ENCODE results near the gene SART3. TPM values are rescaled to one million over a fixed set of nuclear protein-coding genes. Genes with fewer than 3 reads are reported as not detected.

The SART3 gene
- total and polyA plus RNA-seq, 2 of the 8 experiments (the other 6 are each of a cell fraction or from before 2014, with no cell fraction given): 16.0 to 103 TPM

DNA sequence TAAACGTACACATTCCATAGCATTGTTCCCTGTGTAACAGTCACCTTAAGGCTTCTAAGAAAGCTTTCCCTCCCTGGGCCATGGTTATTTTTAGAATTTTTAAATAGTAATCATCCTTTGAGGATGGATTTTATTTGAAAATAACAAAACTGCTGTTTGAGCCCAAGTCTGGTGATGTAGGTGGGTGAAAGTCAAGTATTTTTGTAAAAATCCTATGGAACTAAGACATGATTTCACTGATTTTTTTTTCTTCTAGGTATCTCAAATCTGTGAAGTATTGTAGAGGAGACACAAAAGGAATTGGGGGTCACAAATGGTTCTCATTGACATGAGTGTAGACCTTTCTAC is 2.8 kb upstream of the SART3 start (continued):
- TF ChIP-seq FOSL1 (IDR thresholded peaks at IDR 0.05; ENCODE audit: insufficient read depth, low read depth, low read length): no peak
- TF ChIP-seq, protein P1, sequence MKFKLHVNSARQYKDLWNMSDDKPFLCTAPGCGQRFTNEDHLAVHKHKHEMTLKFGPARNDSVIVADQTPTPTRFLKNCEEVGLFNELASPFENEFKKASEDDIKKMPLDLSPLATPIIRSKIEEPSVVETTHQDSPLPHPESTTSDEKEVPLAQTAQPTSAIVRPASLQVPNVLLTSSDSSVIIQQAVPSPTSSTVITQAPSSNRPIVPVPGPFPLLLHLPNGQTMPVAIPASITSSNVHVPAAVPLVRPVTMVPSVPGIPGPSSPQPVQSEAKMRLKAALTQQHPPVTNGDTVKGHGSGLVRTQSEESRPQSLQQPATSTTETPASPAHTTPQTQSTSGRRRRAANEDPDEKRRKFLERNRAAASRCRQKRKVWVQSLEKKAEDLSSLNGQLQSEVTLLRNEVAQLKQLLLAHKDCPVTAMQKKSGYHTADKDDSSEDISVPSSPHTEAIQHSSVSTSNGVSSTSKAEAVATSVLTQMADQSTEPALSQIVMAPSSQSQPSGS (IDR thresholded peaks at IDR 0.05; ENCODE audit: low read length): no peak
- no peak for TF ChIP-seq TAF7 (optimal IDR thresholded peaks at IDR 0.05; ENCODE audit: borderline replicate concordance, low read depth, low read length)

Measured in H1 (cell line).